Uterus (tissue), 2 donors: Measurements from ENCODE around the gene IGF1R.

Experiments used
- CTCF ChIP-seq, 4 experiments: fragments of 200-600 bp in 2 of 4; fragments of 450-650 bp in 2 of 4; sonication (generic) in 2 of 4; IDR thresholded peaks; one replicate each; pipeline ENCODE4 v1.5.1; 2016 to 2019; ENCODE audit warnings: antibody characterized with exemption in 4 of 4, mild to moderate bottlenecking in 2 of 4, moderate library complexity in 1 of 4
- POLR2A ChIP-seq, 2 donors: fragments of 450-650 bp; IDR thresholded peaks; one replicate each; pipeline ENCODE4 v1.6.1; 2016; ENCODE audit warnings: antibody characterized with exemption in 2 of 2, mild to moderate bottlenecking in 1 of 2, moderate library complexity in 1 of 2

GRCh38 chr15:98724048-98724447 lies 75.7 kb downstream of the IGF1R start:
- TF ChIP-seq CTCF (IDR thresholded peaks at IDR 0.05) (no peak), POLR2A (IDR thresholded peaks at IDR 0.05) (no peak)
